ENCODE measurements around the gene LRRC3B.

Gene LRRC3B

GRCh38 chr3:26704736-26705135 lies 82.2 kb downstream of the LRRC3B start:
- DNase-seq (ENCODE audit: insufficient read length, low spot score) (no peak), FAIRE-seq (no peak)

GRCh38 chr3:26708501-26708900 lies 85.9 kb downstream of the LRRC3B start:
- FAIRE-seq: no peak
- no peak for DNase-seq (ENCODE audit: insufficient read length, low spot score)

- peak; percentile 39 for FAIRE-seq
- DNase-seq (ENCODE audit: insufficient read length, low spot score): peak; percentile 4
These were observed 89.8 kb downstream of the LRRC3B start for GRCh38 chr3:26712211-26713026.

DNA sequence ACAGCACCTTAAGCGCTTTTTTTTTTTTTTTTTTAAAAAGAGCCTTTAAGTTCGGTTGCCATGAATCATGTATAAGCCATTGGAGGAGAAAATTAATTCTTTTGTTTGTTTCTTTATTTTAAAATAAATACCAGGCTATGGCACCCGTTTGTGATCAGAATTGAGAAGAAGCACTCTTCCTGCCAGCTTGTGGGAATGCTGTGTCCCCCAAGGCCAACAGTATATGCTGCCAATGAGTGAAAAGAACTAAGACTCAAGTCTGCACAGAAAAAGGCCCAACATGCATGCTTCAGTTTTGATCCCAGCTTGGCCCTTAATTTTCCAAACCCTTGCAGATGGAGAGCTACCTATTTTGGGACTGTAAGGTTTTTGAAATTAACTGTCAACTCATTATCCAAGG lies 90.5 kb downstream of the LRRC3B start:
- DNase-seq (ENCODE audit: insufficient read length, low spot score) (no peak), FAIRE-seq (no peak)

- no peak for FAIRE-seq
- DNase-seq (ENCODE audit: insufficient read length, low spot score): no peak
These were observed 91.9 kb downstream of the LRRC3B start for GRCh38 chr3:26714485-26714884.

DNA sequence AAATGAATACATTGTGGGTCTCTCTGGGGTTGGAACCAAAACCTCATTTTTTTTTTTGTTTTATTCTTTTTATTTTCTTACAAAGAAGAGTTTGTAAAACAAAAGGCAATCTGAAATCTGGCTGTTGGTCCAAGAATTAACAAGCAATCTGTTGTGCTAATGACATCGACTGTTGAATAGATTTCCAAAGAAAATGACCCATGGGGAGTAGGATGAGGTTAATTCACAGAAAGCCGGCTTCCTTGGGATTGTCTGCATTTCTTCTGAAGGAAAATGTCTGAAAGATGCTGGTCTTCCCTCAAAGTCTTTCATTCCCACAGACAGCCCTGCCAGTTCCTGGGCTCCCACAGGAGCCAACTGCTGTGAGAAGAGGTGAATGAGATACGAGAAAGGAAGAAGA lies 92.9 kb downstream of the LRRC3B start:
- FAIRE-seq: no peak
- no peak for DNase-seq (ENCODE audit: insufficient read length, low spot score)

DNA sequence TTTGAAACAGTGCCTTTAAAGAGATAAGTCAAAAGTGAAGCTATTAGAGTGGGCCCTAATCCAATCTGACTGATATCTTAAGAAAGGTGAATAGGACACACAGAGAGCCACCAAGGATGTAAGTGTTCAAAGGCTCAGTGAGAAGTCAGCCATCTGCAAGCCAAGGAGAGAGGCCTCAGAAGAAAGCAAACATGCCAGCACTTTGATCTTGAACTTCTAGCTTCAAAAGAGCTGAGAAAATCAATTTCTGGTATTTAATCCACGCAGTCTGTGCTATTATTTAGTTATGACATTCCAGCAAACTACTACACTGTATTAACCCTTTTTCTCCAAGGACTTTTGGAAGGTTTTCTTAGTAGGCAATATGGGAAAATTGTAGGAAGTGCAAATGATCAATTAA lies 95.7 kb downstream of the LRRC3B start:
- DNase-seq (ENCODE audit: insufficient read length, low spot score): no peak
- no peak for FAIRE-seq

DNA sequence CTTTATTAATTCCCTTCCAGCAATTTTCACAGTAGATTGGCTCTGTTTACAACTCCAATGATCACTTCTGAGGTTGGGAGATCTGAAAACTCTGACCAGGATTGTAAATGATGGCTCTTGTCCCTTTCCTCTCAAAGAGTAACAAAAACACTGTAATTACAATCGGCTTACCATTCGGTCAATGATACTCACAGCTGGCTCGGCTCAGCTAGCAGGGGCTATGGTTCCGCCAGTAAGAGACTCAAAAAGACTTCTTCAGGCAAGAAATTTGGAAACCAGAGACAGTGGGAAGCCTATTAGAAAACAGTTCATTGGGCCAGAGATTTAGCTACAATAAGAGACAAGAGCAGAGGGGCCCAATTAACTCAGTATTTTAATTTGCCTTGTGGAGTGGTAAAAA lies 96.6 kb downstream of the LRRC3B start:
- no peak for FAIRE-seq

GRCh38 chr3:26721047-26721446 lies 98.5 kb downstream of the LRRC3B start:
- no peak for FAIRE-seq
- no peak for DNase-seq (ENCODE audit: insufficient read length, low spot score)

More for the DNA sequence above, 96.6 kb downstream of the LRRC3B start:
- no peak for DNase-seq (ENCODE audit: insufficient read length, low spot score)

DNA sequence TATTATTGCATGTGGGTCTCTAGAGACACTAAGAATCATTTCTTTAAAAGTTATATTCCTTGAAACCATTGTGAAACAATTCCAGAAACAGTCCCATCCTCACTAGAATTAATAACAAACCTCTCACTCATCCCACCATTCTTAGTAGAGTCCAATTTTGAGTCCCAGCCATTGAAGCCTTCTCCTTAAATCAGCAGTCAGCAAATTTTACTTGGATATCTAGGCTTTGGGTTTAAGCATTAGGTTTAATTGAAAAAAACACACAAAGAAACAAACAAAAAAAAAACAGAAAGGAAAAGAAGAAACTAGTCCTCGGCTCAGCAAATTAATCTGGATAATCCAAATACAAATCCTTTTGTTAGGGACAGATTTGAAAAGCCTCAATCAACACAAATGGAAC lies 109.3 kb downstream of the LRRC3B start:
- FAIRE-seq (no peak), DNase-seq (ENCODE audit: insufficient read length, low spot score) (no peak)

DNA sequence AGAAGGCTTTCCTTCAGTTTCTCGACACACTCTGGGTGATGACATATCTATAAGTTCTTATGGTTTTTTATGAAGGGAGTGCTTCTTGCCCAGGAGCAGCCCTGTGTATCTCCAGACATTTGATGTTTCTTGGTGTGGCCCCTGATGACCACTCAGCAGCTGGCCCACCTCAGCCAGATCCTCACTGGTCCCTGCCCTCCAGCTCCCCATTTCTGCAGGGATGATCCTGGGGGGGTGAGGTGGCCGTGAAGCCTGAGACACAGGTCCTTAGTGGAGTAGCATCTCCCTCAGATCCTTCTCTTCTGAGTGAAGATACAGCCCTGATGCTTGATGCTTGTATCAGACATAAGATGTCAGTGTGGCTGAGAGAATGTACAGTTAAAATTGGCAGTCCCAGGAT lies 127.7 kb downstream of the LRRC3B start:
- FAIRE-seq: no peak

DNA sequence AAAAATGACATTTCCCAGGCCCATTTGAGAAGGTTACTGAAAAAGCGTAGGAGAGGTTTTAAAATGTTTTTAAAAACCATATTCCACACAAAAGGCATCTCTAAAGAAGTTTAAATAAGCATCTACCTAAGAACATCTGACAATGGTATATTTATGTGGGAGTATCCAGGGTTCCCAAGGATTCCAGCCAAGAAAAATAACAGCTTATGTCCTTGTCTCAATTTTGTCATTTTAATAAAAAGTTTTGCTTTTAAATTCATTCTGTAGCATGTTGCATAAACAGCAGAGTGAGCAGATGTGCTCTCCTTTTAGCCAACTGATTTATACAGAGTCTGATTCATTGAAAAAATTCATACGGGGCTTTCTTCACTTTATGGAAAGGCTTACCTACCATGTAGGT lies 129.9 kb downstream of the LRRC3B start:
- FAIRE-seq: no peak

More for the DNA sequence above, 127.7 kb downstream of the LRRC3B start:
- DNase-seq (ENCODE audit: insufficient read length, low spot score): no peak

DNA sequence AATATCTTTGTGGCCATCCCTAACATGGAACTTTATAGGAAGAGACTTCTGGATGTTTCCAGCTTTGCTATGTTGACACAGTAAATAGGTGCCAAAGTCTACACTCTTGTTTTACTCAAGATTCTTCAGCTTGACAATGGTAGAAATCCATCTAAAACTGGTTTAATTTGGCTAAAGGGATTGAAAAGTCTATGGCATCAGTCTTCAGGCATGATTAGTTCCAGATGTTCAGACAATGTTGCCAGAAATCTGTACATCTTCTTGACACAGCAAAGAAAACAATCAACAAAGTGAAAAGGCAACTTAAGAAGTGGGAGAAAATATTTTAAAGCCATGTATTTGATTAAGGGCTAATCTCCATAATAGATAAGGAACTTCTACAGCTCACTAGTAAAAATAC lies 130.5 kb downstream of the LRRC3B start:
- DNase-seq (ENCODE audit: insufficient read length, low spot score) (no peak), FAIRE-seq (no peak)

More for the DNA sequence above, 129.9 kb downstream of the LRRC3B start:
- no peak for DNase-seq (ENCODE audit: insufficient read length, low spot score)

DNA sequence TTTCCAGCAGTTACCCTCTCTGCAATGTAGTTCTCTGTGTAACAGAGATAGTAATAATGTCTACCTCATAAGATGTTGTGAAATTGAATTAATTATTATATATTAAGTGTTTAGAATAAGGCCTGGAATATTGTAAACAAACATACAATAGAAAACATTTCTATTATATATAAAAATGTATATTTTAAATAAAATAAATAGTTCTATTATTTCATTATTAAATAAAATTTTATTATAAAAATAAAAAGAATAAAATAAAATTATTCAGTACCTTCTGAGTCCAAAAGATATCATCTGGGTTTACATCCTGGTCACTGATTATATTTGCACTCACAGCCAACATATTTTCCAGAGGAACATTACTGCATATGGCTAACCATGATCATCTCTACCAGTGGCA lies 135.4 kb downstream of the LRRC3B start:
- DNase-seq (ENCODE audit: insufficient read length, low spot score) (no peak), FAIRE-seq (no peak)

All from GM19239 (cell line).